GM23338 (cell line): ENCODE data around the gene GOLGB1. TPM values are rescaled to one million over a fixed set of nuclear protein-coding genes. Genes with fewer than 3 reads are reported as not detected.

Experiments used
- ATAC-seq: fragments of 200-7000 bp; cut with Tn5 transposase; 3 replicates; pipeline ENCODE4 v1.9.1; 2020
- DNase-seq: peaks from one replicate; pipeline ENCODE4 v3.0.0-alpha.2; 2015; ENCODE audit warnings: low spot score
- H2AFZ ChIP-seq: fragments of 200-600 bp; sonication (generic); 2 replicates; pipeline ENCODE4 v1.8.0; 2016; ENCODE audit warnings: antibody characterized with exemption, mild to moderate bottlenecking, moderate library complexity
- H3F3A ChIP-seq: fragments of 200-600 bp; sonication (generic); replicated peaks from 2 replicates; pipeline ENCODE4 v1.8.0; 2017; ENCODE audit warnings: antibody characterized with exemption, mixed run types, low read depth
- H3K27ac ChIP-seq: fragments of 200-600 bp; sonication (generic); 2 replicates; pipeline ENCODE4 v1.6.1; 2016; ENCODE audit warnings: low read depth
- H3K27me3 ChIP-seq: fragments of 200-600 bp; sonication (generic); 2 replicates; pipeline ENCODE4 v1.8.0; 2016; ENCODE audit warnings: mild to moderate bottlenecking, mixed run types, moderate library complexity; ENCODE audit not compliant: insufficient read depth
- H3K36me3 ChIP-seq: fragments of 200-600 bp; sonication (generic); 2 replicates; pipeline ENCODE4 v1.8.0; 2016; ENCODE audit warnings: mild to moderate bottlenecking; ENCODE audit not compliant: insufficient read depth
- H3K4me1 ChIP-seq: fragments of 200-600 bp; sonication (generic); 2 replicates; pipeline ENCODE4 v1.8.0; 2016; ENCODE audit warnings: mild to moderate bottlenecking, moderate library complexity; ENCODE audit not compliant: insufficient read depth
- H3K4me2 ChIP-seq: fragments of 200-600 bp; sonication (generic); 2 replicates; pipeline ENCODE4 v1.7.1; 2017; ENCODE audit warnings: mixed run types
- H3K4me3 ChIP-seq: fragments of 200-600 bp; sonication (generic); 2 replicates; pipeline ENCODE4 v1.6.1; 2016; ENCODE audit warnings: mixed run types
- H3K79me2 ChIP-seq: fragments of 200-600 bp; sonication (generic); replicated peaks from 2 replicates; pipeline ENCODE4 v1.8.0; 2017; ENCODE audit warnings: mild to moderate bottlenecking; ENCODE audit not compliant: insufficient read depth
- H3K9me2 ChIP-seq: fragments of 200-600 bp; sonication (generic); 2 replicates; pipeline ENCODE4 v1.8.0; 2017; ENCODE audit not compliant: insufficient read depth
- H4K20me1 ChIP-seq: fragments of 200-600 bp; sonication (generic); replicated peaks from 2 replicates; pipeline ENCODE4 v1.8.0; 2017; ENCODE audit warnings: mild to moderate bottlenecking; ENCODE audit not compliant: insufficient read depth
- H3K27ac Mint-ChIP-seq: 2 replicates; pipeline ENCODE4 v1.8.0; 2020; ENCODE audit warnings: inconsistent platforms, mild to moderate bottlenecking, moderate library complexity, mixed read lengths
- H3K27me3 Mint-ChIP-seq: 3 replicates; pipeline ENCODE4 v1.8.0; 2022; ENCODE audit warnings: low read depth, mild to moderate bottlenecking, moderate library complexity, mixed read lengths, inconsistent platforms; ENCODE audit not compliant: insufficient read depth, poor library complexity
- H3K36me3 Mint-ChIP-seq: 3 replicates; pipeline ENCODE4 v1.8.0; 2021; ENCODE audit warnings: low read depth, mild to moderate bottlenecking, inconsistent platforms, moderate library complexity, mixed read lengths
- H3K4me1 Mint-ChIP-seq: 3 replicates; pipeline ENCODE4 v1.8.0; 2020; ENCODE audit warnings: mild to moderate bottlenecking, inconsistent platforms, mixed read lengths
- H3K4me3 Mint-ChIP-seq: 3 replicates; pipeline ENCODE4 v1.8.0; 2021; ENCODE audit warnings: moderate library complexity, mild to moderate bottlenecking, inconsistent platforms, mixed read lengths
- H3K9me3 Mint-ChIP-seq: 3 replicates; pipeline ENCODE4 v1.8.0; 2020; ENCODE audit warnings: moderate library complexity, mild to moderate bottlenecking, inconsistent platforms, mixed read lengths
- ETS1 ChIP-seq: IDR thresholded peaks from 2 replicates; pipeline ENCODE4 v1.6.1; 2016; ENCODE audit warnings: antibody characterized with exemption
- EZH2 ChIP-seq: fragments of 200-600 bp; sonication (generic); IDR thresholded peaks from one replicate; pipeline ENCODE4 v1.8.0; 2017; ENCODE audit warnings: antibody characterized with exemption, mild to moderate bottlenecking, low read depth; ENCODE audit not compliant: unreplicated experiment
- EZH2phosphoT487 ChIP-seq: fragments of 200-600 bp; sonication (generic); IDR thresholded peaks from one replicate; pipeline ENCODE4 v1.8.1; 2018; ENCODE audit warnings: antibody characterized with exemption; ENCODE audit not compliant: unreplicated experiment
- JUNB ChIP-seq: IDR thresholded peaks from one replicate; pipeline ENCODE4 v1.6.1; 2016; ENCODE audit warnings: antibody characterized with exemption; ENCODE audit not compliant: unreplicated experiment
- NANOG ChIP-seq: IDR thresholded peaks from 2 replicates; pipeline ENCODE4 v1.6.1; 2016; ENCODE audit warnings: antibody characterized with exemption, borderline replicate concordance
- STAT1 ChIP-seq: IDR thresholded peaks from one replicate; pipeline ENCODE4 v1.6.1; 2016; ENCODE audit warnings: antibody characterized with exemption; ENCODE audit not compliant: unreplicated experiment
- ZNF114 ChIP-seq: fragments of 250-450 bp; sonication (Bioruptor Pico); IDR thresholded peaks from 2 replicates; pipeline ENCODE4 v1.5.0; 2020; ENCODE audit warnings: mild to moderate bottlenecking, moderate library complexity
- polyA plus RNA-seq: library from polyadenylated mRNA; unstranded; fragments of >200 nt; fragmentation: Nextera tagmentation; extraction: Ambion mirVana; gene quantifications from 2 replicates; pipeline ENCODE4 v1.2.1, GENCODE V29; 2016
- total RNA-seq: library from RNA; depleted of rRNA; stranded (reverse); fragments of >200 nt; shearing (Covaris generic); gene quantifications from 2 replicates; pipeline ENCODE4 v1.2.3, GENCODE V29; 2014
- TF ChIP-seq, protein P1 (sequence below): fragments of 250-450 bp; sonication (Bioruptor Pico); IDR thresholded peaks from 2 replicates; pipeline ENCODE4 v1.5.0; 2020; ENCODE audit warnings: mild to moderate bottlenecking, moderate library complexity

GOLGB1 gene
- total and polyA plus RNA-seq, 2 experiments from 2014 or later, result 34.5 to 56.8 TPM

DNA sequence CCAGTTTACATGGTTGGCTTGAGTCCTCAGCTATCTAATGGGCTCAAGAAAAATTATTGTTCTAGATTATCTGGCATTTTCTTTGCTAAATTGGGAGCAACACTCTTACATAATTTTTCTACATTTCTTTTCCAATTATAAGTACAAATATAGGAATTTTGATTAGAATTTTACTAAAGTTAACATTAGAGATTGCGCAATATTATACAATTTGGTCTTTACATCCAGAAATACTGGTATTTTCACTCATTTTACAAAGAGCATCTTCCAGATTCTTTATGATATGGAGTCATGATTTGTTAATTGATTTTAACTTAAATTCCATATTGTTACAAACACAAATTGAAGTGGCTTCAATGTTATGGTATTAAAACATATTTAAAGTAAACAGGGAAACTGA, 19.7 kb upstream of the GOLGB1 start:
- H3K36me3 ChIP-seq, result peaks cover 6% of the 10 kb centered on the region
- Mint-ChIP-seq H3K9me3 (no peaks in the 10 kb centered on the region), H3K4me3 (no peak overlapping the region), H3K27ac (no peak overlapping the region), H3K4me1 (no peaks in the 10 kb centered on the region), H3K36me3 (peaks cover 38% of the 10 kb centered on the region), H3K27me3 (peaks cover 4% of the 10 kb centered on the region)
- no peaks in the 10 kb centered on the region for H3K27me3 ChIP-seq
- DNase-seq, result no peak
- TF ChIP-seq, protein P1, sequence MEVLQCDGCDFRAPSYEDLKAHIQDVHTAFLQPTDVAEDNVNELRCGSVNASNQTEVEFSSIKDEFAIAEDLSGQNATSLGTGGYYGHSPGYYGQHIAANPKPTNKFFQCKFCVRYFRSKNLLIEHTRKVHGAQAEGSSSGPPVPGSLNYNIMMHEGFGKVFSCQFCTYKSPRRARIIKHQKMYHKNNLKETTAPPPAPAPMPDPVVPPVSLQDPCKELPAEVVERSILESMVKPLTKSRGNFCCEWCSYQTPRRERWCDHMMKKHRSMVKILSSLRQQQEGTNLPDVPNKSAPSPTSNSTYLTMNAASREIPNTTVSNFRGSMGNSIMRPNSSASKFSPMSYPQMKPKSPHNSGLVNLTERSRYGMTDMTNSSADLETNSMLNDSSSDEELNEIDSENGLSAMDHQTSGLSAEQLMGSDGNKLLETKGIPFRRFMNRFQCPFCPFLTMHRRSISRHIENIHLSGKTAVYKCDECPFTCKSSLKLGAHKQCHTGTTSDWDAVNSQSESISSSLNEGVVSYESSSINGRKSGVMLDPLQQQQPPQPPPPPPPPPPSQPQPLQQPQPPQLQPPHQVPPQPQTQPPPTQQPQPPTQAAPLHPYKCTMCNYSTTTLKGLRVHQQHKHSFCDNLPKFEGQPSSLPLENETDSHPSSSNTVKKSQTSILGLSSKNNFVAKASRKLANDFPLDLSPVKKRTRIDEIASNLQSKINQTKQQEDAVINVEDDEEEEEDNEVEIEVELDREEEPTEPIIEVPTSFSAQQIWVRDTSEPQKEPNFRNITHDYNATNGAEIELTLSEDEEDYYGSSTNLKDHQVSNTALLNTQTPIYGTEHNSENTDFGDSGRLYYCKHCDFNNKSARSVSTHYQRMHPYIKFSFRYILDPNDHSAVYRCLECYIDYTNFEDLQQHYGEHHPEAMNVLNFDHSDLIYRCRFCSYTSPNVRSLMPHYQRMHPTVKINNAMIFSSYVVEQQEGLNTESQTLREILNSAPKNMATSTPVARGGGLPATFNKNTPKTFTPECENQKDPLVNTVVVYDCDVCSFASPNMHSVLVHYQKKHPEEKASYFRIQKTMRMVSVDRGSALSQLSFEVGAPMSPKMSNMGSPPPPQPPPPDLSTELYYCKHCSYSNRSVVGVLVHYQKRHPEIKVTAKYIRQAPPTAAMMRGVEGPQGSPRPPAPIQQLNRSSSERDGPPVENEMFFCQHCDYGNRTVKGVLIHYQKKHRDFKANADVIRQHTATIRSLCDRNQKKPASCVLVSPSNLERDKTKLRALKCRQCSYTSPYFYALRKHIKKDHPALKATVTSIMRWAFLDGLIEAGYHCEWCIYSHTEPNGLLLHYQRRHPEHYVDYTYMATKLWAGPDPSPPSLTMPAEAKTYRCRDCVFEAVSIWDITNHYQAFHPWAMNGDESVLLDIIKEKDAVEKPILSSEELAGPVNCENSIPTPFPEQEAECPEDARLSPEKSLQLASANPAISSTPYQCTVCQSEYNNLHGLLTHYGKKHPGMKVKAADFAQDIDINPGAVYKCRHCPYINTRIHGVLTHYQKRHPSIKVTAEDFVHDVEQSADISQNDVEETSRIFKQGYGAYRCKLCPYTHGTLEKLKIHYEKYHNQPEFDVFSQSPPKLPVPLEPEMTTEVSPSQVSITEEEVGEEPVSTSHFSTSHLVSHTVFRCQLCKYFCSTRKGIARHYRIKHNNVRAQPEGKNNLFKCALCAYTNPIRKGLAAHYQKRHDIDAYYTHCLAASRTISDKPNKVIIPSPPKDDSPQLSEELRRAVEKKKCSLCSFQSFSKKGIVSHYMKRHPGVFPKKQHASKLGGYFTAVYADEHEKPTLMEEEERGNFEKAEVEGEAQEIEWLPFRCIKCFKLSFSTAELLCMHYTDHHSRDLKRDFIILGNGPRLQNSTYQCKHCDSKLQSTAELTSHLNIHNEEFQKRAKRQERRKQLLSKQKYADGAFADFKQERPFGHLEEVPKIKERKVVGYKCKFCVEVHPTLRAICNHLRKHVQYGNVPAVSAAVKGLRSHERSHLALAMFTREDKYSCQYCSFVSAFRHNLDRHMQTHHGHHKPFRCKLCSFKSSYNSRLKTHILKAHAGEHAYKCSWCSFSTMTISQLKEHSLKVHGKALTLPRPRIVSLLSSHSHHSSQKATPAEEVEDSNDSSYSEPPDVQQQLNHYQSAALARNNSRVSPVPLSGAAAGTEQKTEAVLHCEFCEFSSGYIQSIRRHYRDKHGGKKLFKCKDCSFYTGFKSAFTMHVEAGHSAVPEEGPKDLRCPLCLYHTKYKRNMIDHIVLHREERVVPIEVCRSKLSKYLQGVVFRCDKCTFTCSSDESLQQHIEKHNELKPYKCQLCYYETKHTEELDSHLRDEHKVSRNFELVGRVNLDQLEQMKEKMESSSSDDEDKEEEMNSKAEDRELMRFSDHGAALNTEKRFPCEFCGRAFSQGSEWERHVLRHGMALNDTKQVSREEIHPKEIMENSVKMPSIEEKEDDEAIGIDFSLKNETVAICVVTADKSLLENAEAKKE (CRISPR knock-in tag), result no peak
- no peak for TF ChIP-seq ZNF114 (CRISPR knock-in tag)
- TF ChIP-seq EZH2phosphoT487, result no peak
- no peak for TF ChIP-seq JUNB
- no peak for TF ChIP-seq ETS1
- no peak for TF ChIP-seq NANOG
- no peak for TF ChIP-seq STAT1
- no peak for TF ChIP-seq EZH2
- H3K4me2 ChIP-seq, result no peak overlapping the region
- no peaks in the 10 kb centered on the region for H3K4me1 ChIP-seq
- H3K79me2 ChIP-seq, result no peaks in the 10 kb centered on the region
- H3K27ac ChIP-seq, result no peak overlapping the region
- H2AFZ ChIP-seq, result no peak overlapping the region
- no peak for ATAC-seq
- H3K4me3 ChIP-seq, result no peak overlapping the region
- H3K9me2 ChIP-seq, result no peaks in the 10 kb centered on the region
- H3F3A ChIP-seq, result no peaks in the 10 kb centered on the region
- H4K20me1 ChIP-seq, result no peaks in the 10 kb centered on the region
